Ishikawa (cell line): ENCODE results near the gene TNFRSF12A.

Source experiments
- EGR1 ChIP-seq: IDR thresholded peaks from 2 replicates; pipeline ENCODE4 v1.6.1; 2012
- EP300 ChIP-seq: IDR thresholded peaks from 2 replicates; pipeline ENCODE4 v1.6.1; 2012; ENCODE audit warnings: borderline replicate concordance
- FOXM1 ChIP-seq: IDR thresholded peaks from 2 replicates; pipeline ENCODE4 v1.6.1; 2012; ENCODE audit warnings: low read depth, borderline replicate concordance
- RAD21 ChIP-seq: IDR thresholded peaks from 2 replicates; pipeline ENCODE4 v1.6.1; 2012; ENCODE audit warnings: low read depth
- TAF1 ChIP-seq: IDR thresholded peaks from 2 replicates; pipeline ENCODE4 v1.6.1; 2012; ENCODE audit warnings: low read depth, mild to moderate bottlenecking
- TCF12 ChIP-seq: IDR thresholded peaks from 2 replicates; pipeline ENCODE4 v1.6.1; 2012; ENCODE audit warnings: low read depth
- YY1 ChIP-seq: IDR thresholded peaks from 2 replicates; pipeline ENCODE4 v1.6.1; 2012; ENCODE audit warnings: low read depth
- TF ChIP-seq, protein P1 (sequence below): IDR thresholded peaks from 2 replicates; pipeline ENCODE4 v1.6.1; 2012
- TF ChIP-seq, protein P2 (sequence below): IDR thresholded peaks from 2 replicates; pipeline ENCODE4 v1.6.1; 2012
- TF ChIP-seq, protein P3 (sequence below): IDR thresholded peaks from 2 replicates; pipeline ENCODE4 v1.6.1; 2012; ENCODE audit warnings: low read depth, mild to moderate bottlenecking

DNA sequence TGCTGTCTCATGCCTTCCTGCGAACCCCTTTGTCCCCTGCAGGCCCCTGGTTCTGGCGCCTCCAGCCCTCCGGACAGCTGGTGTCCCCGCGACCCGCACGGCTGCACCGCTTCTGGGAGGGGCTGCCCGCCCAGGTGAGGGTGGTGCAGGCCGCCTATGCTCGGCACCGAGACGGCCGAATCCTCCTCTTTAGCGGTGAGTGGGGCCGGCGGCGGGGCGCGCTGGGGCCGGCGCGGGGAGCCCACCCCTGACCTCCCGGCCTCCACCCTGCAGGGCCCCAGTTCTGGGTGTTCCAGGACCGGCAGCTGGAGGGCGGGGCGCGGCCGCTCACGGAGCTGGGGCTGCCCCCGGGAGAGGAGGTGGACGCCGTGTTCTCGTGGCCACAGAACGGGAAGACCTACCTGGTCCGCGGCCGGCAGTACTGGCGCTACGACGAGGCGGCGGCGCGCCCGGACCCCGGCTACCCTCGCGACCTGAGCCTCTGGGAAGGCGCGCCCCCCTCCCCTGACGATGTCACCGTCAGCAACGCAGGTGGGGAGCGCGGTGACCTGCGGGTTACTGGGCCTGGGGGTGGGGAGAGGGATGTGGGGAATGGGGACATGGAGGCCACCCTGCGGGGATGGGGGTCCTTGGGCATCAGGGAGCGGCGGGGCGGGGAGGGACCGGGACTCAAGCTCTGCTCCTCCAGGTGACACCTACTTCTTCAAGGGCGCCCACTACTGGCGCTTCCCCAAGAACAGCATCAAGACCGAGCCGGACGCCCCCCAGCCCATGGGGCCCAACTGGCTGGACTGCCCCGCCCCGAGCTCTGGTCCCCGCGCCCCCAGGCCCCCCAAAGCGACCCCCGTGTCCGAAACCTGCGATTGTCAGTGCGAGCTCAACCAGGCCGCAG lies 38.2 kb downstream of the TNFRSF12A start:
- TF ChIP-seq, protein P1, sequence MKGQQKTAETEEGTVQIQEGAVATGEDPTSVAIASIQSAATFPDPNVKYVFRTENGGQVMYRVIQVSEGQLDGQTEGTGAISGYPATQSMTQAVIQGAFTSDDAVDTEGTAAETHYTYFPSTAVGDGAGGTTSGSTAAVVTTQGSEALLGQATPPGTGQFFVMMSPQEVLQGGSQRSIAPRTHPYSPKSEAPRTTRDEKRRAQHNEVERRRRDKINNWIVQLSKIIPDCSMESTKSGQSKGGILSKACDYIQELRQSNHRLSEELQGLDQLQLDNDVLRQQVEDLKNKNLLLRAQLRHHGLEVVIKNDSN, result no peak
- TF ChIP-seq EP300 (no peak), TAF1 (no peak), TCF12 (no peak), FOXM1 (no peak), RAD21 (no peak), YY1 (no peak), EGR1 (no peak)
- TF ChIP-seq, protein P2, sequence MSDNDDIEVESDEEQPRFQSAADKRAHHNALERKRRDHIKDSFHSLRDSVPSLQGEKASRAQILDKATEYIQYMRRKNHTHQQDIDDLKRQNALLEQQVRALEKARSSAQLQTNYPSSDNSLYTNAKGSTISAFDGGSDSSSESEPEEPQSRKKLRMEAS, result no peak
- TF ChIP-seq, protein P3, sequence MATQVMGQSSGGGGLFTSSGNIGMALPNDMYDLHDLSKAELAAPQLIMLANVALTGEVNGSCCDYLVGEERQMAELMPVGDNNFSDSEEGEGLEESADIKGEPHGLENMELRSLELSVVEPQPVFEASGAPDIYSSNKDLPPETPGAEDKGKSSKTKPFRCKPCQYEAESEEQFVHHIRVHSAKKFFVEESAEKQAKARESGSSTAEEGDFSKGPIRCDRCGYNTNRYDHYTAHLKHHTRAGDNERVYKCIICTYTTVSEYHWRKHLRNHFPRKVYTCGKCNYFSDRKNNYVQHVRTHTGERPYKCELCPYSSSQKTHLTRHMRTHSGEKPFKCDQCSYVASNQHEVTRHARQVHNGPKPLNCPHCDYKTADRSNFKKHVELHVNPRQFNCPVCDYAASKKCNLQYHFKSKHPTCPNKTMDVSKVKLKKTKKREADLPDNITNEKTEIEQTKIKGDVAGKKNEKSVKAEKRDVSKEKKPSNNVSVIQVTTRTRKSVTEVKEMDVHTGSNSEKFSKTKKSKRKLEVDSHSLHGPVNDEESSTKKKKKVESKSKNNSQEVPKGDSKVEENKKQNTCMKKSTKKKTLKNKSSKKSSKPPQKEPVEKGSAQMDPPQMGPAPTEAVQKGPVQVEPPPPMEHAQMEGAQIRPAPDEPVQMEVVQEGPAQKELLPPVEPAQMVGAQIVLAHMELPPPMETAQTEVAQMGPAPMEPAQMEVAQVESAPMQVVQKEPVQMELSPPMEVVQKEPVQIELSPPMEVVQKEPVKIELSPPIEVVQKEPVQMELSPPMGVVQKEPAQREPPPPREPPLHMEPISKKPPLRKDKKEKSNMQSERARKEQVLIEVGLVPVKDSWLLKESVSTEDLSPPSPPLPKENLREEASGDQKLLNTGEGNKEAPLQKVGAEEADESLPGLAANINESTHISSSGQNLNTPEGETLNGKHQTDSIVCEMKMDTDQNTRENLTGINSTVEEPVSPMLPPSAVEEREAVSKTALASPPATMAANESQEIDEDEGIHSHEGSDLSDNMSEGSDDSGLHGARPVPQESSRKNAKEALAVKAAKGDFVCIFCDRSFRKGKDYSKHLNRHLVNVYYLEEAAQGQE, result no peak
